SK-N-SH treated with all-trans-retinoic acid at 6 μM for 48 hours (cell line): Measurements from ENCODE around the gene SH3RF2.

Experiments
- PATZ1 ChIP-seq: fragments of 250-450 bp; sonication (Bioruptor Pico); IDR thresholded peaks from 2 replicates; pipeline ENCODE4 v1.8.0; 2020; ENCODE audit warnings: mild to moderate bottlenecking, moderate library complexity, borderline replicate concordance
- TSHZ2 ChIP-seq: fragments of 250-450 bp; sonication (Bioruptor Pico); IDR thresholded peaks from 2 replicates; pipeline ENCODE4 v1.5.0; 2020; ENCODE audit warnings: mild to moderate bottlenecking, moderate library complexity

- TF ChIP-seq PATZ1 (no peak), TSHZ2 (CRISPR knock-in tag) (no peak)
These were observed 30.0 kb upstream of the SH3RF2 start for GRCh38 chr5:145906401-145906800.
